H9 (cell line): ENCODE data around the gene BRINP2. TPM values are rescaled to one million over a fixed set of nuclear protein-coding genes. Genes with fewer than 3 reads are reported as not detected.

Source experiments
- DNase-seq: peaks from one replicate; pipeline ENCODE4 v3.0.0-alpha.2; 2017
- H2AFZ ChIP-seq: one replicate; pipeline ENCODE4 v1.6.1; 2013; ENCODE audit warnings: mild to moderate bottlenecking, low read length, control low read depth, moderate library complexity
- H2AK5ac ChIP-seq: 2 replicates; pipeline ENCODE4 v1.6.1; 2013; ENCODE audit warnings: low read length, control low read depth, mixed read lengths; ENCODE audit not compliant: insufficient read length
- H2BK120ac ChIP-seq: one replicate; pipeline ENCODE4 v1.6.1; 2013; ENCODE audit warnings: low read depth, mild to moderate bottlenecking, low read length, control low read depth, inconsistent platforms; ENCODE audit not compliant: poor library complexity, severe bottlenecking
- H2BK12ac ChIP-seq: 2 replicates; pipeline ENCODE4 v1.6.1; 2013; ENCODE audit warnings: low read length, control low read depth, mixed read lengths, low read depth; ENCODE audit not compliant: insufficient read length
- H2BK15ac ChIP-seq: 2 replicates; pipeline ENCODE4 v1.6.1; 2013; ENCODE audit warnings: low read depth, low read length, control low read depth
- H2BK20ac ChIP-seq: one replicate; pipeline ENCODE4 v1.6.1; 2013; ENCODE audit warnings: low read depth, mild to moderate bottlenecking, low read length, control low read depth, inconsistent platforms; ENCODE audit not compliant: poor library complexity, severe bottlenecking
- H2BK5ac ChIP-seq: 2 replicates; pipeline ENCODE4 v1.6.1; 2013; ENCODE audit warnings: low read length, control low read depth, mixed read lengths; ENCODE audit not compliant: insufficient read length
- H3K14ac ChIP-seq: 2 replicates; pipeline ENCODE4 v1.6.1; 2013; ENCODE audit warnings: low read length, control low read depth; ENCODE audit not compliant: insufficient read depth
- H3K18ac ChIP-seq: 2 replicates; pipeline ENCODE4 v1.6.1; 2013; ENCODE audit warnings: low read depth, mild to moderate bottlenecking, mixed read lengths, low read length, control low read depth; ENCODE audit not compliant: insufficient read length
- H3K23ac ChIP-seq: 2 replicates; pipeline ENCODE4 v1.6.1; 2013; ENCODE audit warnings: low read length, control low read depth, mixed read lengths, low read depth; ENCODE audit not compliant: insufficient read length
- H3K23me2 ChIP-seq: 2 replicates; pipeline ENCODE4 v1.6.1; 2013; ENCODE audit warnings: low read depth, mild to moderate bottlenecking, mixed read lengths, low read length, control low read depth; ENCODE audit not compliant: insufficient read length, poor library complexity, severe bottlenecking
- H3K27ac ChIP-seq: 2 replicates; pipeline ENCODE4 v1.5.1; 2013; ENCODE audit warnings: low read length, control low read depth, mixed read lengths, low read depth; ENCODE audit not compliant: insufficient read length
- H3K27me3 ChIP-seq: 2 replicates; pipeline ENCODE4 v1.6.1; 2013; ENCODE audit warnings: low read length, control low read depth, inconsistent platforms; ENCODE audit not compliant: insufficient read depth
- H3K4ac ChIP-seq: 2 replicates; pipeline ENCODE4 v1.6.1; 2013; ENCODE audit warnings: low read depth, mild to moderate bottlenecking, control low read depth, inconsistent platforms, low read length, moderate library complexity
- H3K4me1 ChIP-seq: 2 replicates; pipeline ENCODE4 v1.6.1; 2013; ENCODE audit warnings: low read length, control low read depth, inconsistent platforms; ENCODE audit not compliant: insufficient read depth
- H3K4me2 ChIP-seq: 2 replicates; pipeline ENCODE4 v1.6.1; 2013; ENCODE audit warnings: low read length, control low read depth, mixed read lengths; ENCODE audit not compliant: insufficient read length, insufficient read depth
- H3K56ac ChIP-seq: 2 replicates; pipeline ENCODE4 v1.6.1; 2013; ENCODE audit warnings: low read depth, mild to moderate bottlenecking, mixed read lengths, low read length, control low read depth; ENCODE audit not compliant: insufficient read length
- H3K79me1 ChIP-seq: 2 replicates; pipeline ENCODE4 v1.6.1; 2013; ENCODE audit warnings: low read depth, mild to moderate bottlenecking, moderate library complexity, low read length, control low read depth, inconsistent platforms; ENCODE audit not compliant: insufficient read depth, poor library complexity, severe bottlenecking
- H3K79me2 ChIP-seq: 2 replicates; pipeline ENCODE4 v1.6.1; 2013; ENCODE audit warnings: low read length, control low read depth, inconsistent platforms; ENCODE audit not compliant: insufficient read depth
- H3K9ac ChIP-seq: 2 replicates; pipeline ENCODE4 v1.6.1; 2013; ENCODE audit warnings: low read length, control low read depth, mixed read lengths; ENCODE audit not compliant: insufficient read length; ENCODE audit errors: extremely low read depth
- H3K9me3 ChIP-seq: one replicate; pipeline ENCODE4 v1.6.1; 2013; ENCODE audit warnings: low read depth, low read length, inconsistent platforms; ENCODE audit not compliant: control insufficient read depth
- H3T11ph ChIP-seq: one replicate; pipeline ENCODE4 v1.6.1; 2013; ENCODE audit warnings: mild to moderate bottlenecking, low read length, control low read depth, inconsistent platforms
- H4K20me1 ChIP-seq: one replicate; pipeline ENCODE4 v1.6.1; 2013; ENCODE audit not compliant: control insufficient read depth, insufficient read length, insufficient read depth
- H4K5ac ChIP-seq: 2 replicates; pipeline ENCODE4 v1.6.1; 2013; ENCODE audit warnings: low read depth, mild to moderate bottlenecking, mixed read lengths, low read length, control low read depth; ENCODE audit not compliant: insufficient read length
- H4K8ac ChIP-seq: replicated peaks from 2 replicates; pipeline ENCODE4 v1.6.1; 2013; ENCODE audit warnings: low read length, control low read depth, mixed read lengths, low read depth; ENCODE audit not compliant: insufficient read length
- H4K91ac ChIP-seq: 2 replicates; pipeline ENCODE4 v1.6.1; 2013; ENCODE audit warnings: low read depth, mild to moderate bottlenecking, moderate library complexity, mixed read lengths, low read length, control low read depth; ENCODE audit not compliant: insufficient read length
- H3K27ac Mint-ChIP-seq, 3 experiments: 2 replicates in 2 of 3; 3 replicates in 1 of 3; pipeline ENCODE4 v1.8.0; 2020 to 2021; ENCODE audit warnings: mixed read lengths in 3 of 3, mild to moderate bottlenecking in 1 of 3, moderate library complexity in 1 of 3
- H3K27me3 Mint-ChIP-seq: 2 replicates; pipeline ENCODE4 v1.8.0; 2021; ENCODE audit warnings: low read depth, mild to moderate bottlenecking, moderate library complexity, mixed read lengths
- H3K36me3 Mint-ChIP-seq, 3 experiments: 2 replicates in 2 of 3; 3 replicates in 1 of 3; pipeline ENCODE4 v1.8.0; 2020 to 2021; ENCODE audit warnings: low read depth in 3 of 3, mixed read lengths in 3 of 3; ENCODE audit not compliant: insufficient read depth in 1 of 3
- H3K4me1 Mint-ChIP-seq, 2 experiments: 2 replicates each; pipeline ENCODE4 v1.8.0; 2020; ENCODE audit warnings: mixed read lengths in 2 of 2
- H3K4me3 Mint-ChIP-seq, 2 experiments: 2 replicates in 1 of 2; 3 replicates in 1 of 2; pipeline ENCODE4 v1.8.0; 2020 to 2021; ENCODE audit warnings: mild to moderate bottlenecking in 2 of 2, mixed read lengths in 2 of 2, moderate library complexity in 1 of 2
- H3K9me3 Mint-ChIP-seq, 2 experiments: 2 replicates in 1 of 2; 3 replicates in 1 of 2; pipeline ENCODE4 v1.8.0; 2020; ENCODE audit warnings: mild to moderate bottlenecking in 2 of 2, mixed read lengths in 2 of 2, moderate library complexity in 1 of 2
- CTCF ChIP-seq: fragments of 200-600 bp; sonication (generic); conservative IDR thresholded peaks from 3 replicates; pipeline ENCODE4 v1.8.0; 2021; ENCODE audit warnings: antibody characterized with exemption, mild to moderate bottlenecking
- WGBS: extraction: QIAGEN DNeasy Blood & Tissue Kit; methylation state at CpG from one replicate; pipeline ENCODE4 v1.1.7; 2013; ENCODE audit warnings: missing lambda C conversion rate, low lambda C conversion rate, mixed read lengths; ENCODE audit not compliant: insufficient read length; ENCODE audit errors: extremely low coverage; 5-methylcytosine and 5-hydroxymethylcytosine counted together
- total RNA-seq: library from RNA; stranded (reverse); gene quantifications from 2 replicates; pipeline ENCODE4 v1.2.1, GENCODE V29; 2021

BRINP2 gene
- total RNA-seq, 1 experiment from 2014 or later, result not detected

- H3K36me3 Mint-ChIP-seq, result no peaks in the 10 kb centered on the region
- peaks cover 12 to 30% of the 10 kb centered on the region in 2 experiments for H3K4me1 Mint-ChIP-seq
- Histone ChIP-seq H3K9me3 (no peaks in the 10 kb centered on the region), H3K4ac (no peak overlapping the region), H4K91ac (no peak overlapping the region), H3K27me3 (no peaks in the 10 kb centered on the region), H3K23me2 (no peaks in the 10 kb centered on the region), H2BK5ac (no peak overlapping the region), H2BK15ac (no peak overlapping the region), H3T11ph (no peak overlapping the region), H3K27ac (no peak overlapping the region), H3K14ac (no peak overlapping the region), H2AFZ (no peak overlapping the region), H4K20me1 (no peaks in the 10 kb centered on the region), H2BK20ac (no peak overlapping the region), H2BK12ac (no peak overlapping the region), H3K4me2 (no peak overlapping the region), H3K4me1 (no peaks in the 10 kb centered on the region), H4K8ac (no peak overlapping the region), H3K79me2 (no peaks in the 10 kb centered on the region), H3K9ac (no peak overlapping the region), H4K5ac (no peak overlapping the region), H3K18ac (no peak overlapping the region), H2BK120ac (no peak overlapping the region), H2AK5ac (no peak overlapping the region), H3K23ac (no peak overlapping the region), H3K56ac (no peak overlapping the region), H3K79me1 (no peaks in the 10 kb centered on the region)
- peaks cover 2% of the 10 kb centered on the region; the same call in 1 of the 2 replicates for H3K27me3 Mint-ChIP-seq
- no peak for TF ChIP-seq CTCF
- H3K27ac Mint-ChIP-seq, result peak overlapping the region in 1 of 3 experiments; percentile 74; a peak in 1 of 7 replicates
- no peaks in the 10 kb centered on the region for H3K9me3 Mint-ChIP-seq
- H3K4me3 Mint-ChIP-seq, result no peak overlapping the region
- WGBS, result no CpG with 5 or more reads among the region's 5 CpGs
- no peak for DNase-seq
Measured at GRCh38 chr1:177248258-177248657, 77.5 kb downstream of the BRINP2 start.
